ENCODE results near the gene MCCC1. TPM values are rescaled to one million over a fixed set of nuclear protein-coding genes. Genes with fewer than 3 reads are reported as not detected.

The MCCC1 gene
- total RNA-seq, 3 donors from 2014 or later: 42.3 to 70.2 (median 47.6) TPM

DNA sequence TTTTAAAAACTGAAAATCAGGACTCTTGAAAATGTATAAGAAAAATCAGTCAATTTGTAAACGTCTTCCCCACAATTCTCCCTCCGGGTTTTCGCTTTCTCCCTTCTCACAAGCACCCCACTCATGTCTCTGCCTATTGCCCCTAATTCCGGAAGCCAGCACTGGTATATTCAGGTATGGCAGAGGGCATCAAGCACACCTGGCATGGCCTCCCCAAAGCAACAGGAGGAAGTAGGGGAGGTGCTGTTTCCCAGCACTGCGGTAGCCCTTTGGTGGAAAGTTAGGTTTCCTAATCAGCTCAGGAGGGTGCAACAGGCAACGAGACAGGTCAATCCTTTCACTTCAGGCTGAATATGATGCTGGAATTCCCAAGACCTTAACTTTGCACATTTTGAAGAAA lies 33.1 kb upstream of the MCCC1 start:
- DNase-seq (ENCODE audit: low spot score in 2 of 2): no peak
- TF ChIP-seq POLR2A (IDR thresholded peaks at IDR 0.05) (no peak), POLR2AphosphoS5 (IDR thresholded peaks at IDR 0.05) (no peak)
- TF ChIP-seq, protein P1, sequence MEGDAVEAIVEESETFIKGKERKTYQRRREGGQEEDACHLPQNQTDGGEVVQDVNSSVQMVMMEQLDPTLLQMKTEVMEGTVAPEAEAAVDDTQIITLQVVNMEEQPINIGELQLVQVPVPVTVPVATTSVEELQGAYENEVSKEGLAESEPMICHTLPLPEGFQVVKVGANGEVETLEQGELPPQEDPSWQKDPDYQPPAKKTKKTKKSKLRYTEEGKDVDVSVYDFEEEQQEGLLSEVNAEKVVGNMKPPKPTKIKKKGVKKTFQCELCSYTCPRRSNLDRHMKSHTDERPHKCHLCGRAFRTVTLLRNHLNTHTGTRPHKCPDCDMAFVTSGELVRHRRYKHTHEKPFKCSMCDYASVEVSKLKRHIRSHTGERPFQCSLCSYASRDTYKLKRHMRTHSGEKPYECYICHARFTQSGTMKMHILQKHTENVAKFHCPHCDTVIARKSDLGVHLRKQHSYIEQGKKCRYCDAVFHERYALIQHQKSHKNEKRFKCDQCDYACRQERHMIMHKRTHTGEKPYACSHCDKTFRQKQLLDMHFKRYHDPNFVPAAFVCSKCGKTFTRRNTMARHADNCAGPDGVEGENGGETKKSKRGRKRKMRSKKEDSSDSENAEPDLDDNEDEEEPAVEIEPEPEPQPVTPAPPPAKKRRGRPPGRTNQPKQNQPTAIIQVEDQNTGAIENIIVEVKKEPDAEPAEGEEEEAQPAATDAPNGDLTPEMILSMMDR (IDR thresholded peaks at IDR 0.05): no peak
- intact Hi-C loops (cut with DNase I; ENCODE audit: low total_unique reads): no loop called here
- H3K36me3 ChIP-seq: no peaks in the 10 kb centered on the region
- peaks cover 0 to 5% of the 10 kb centered on the region in 2 donors for H3K9me3 ChIP-seq
- no peak overlapping the region for H3K4me3 ChIP-seq
- no peak overlapping the region for H3K27ac ChIP-seq
- peaks cover 0 to 5% of the 10 kb centered on the region in 2 donors for H3K27me3 ChIP-seq
- H3K4me1 ChIP-seq: no peaks in the 10 kb centered on the region

DNA sequence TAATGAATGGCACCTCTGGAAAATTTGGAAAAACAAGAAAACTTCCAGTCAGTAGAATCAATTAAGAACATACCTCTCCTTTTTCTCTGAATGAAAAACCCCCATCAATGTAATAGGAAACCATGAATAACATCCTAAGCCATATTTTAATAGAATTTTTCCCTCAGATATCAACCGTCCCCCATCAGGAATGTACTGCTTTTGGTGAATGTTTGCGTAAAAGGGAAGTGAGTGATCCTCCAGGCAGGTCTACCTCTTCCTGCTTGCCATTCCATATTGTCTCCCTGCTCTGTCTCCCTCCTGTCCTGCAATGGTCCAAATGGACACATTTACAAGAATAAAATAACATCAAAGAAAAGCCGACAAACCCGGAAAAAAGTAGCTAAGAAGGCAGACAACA lies 32.4 kb upstream of the MCCC1 start:
- peaks cover 0 to 5% of the 10 kb centered on the region in 2 donors for H3K9me3 ChIP-seq
- H3K36me3 ChIP-seq: no peaks in the 10 kb centered on the region
- TF ChIP-seq POLR2AphosphoS5 (IDR thresholded peaks at IDR 0.05): no peak
- no peak for TF ChIP-seq POLR2A (IDR thresholded peaks at IDR 0.05)
- TF ChIP-seq, protein P1 (IDR thresholded peaks at IDR 0.05): no peak
- DNase-seq (ENCODE audit: low spot score in 2 of 2): no peak
- H3K27ac ChIP-seq: no peak overlapping the region
- peaks cover 0 to 5% of the 10 kb centered on the region in 2 donors for H3K27me3 ChIP-seq
- intact Hi-C loops (cut with DNase I; ENCODE audit: low total_unique reads): no loop called here
- H3K4me1 ChIP-seq: no peaks in the 10 kb centered on the region
- no peak overlapping the region for H3K4me3 ChIP-seq

DNA sequence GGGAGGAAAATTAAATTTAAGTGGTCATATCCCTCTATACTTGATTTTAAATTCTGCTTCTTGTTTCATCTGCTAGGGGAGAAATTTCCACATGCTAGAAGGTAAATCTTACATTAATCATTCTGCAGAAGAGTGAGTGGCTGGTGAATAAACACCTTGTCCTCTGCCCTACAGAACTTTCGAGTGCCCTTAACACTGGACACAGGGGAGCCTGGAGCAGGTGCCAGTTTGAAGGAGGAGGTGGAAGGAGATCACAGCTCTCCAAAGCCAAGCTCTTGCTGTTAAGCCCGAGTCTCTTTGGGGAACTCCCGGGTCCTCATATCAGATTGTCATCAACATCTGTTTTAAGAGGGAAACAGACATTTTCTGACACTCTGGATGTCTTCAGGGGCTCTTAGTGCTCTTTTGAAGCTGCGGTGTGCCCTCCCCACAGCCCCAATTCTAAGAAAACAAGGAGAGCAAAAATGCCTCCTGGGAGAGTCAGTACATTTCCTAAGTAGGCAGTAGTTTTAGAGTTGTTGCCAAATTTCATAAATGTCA lies 32.0 kb upstream of the MCCC1 start:
- peaks cover 0 to 5% of the 10 kb centered on the region in 2 donors for H3K9me3 ChIP-seq
- no peak overlapping the region for H3K27ac ChIP-seq
- intact Hi-C loops (cut with DNase I; ENCODE audit: low total_unique reads): no loop called here
- TF ChIP-seq POLR2A (IDR thresholded peaks at IDR 0.05) (no peak), POLR2AphosphoS5 (IDR thresholded peaks at IDR 0.05) (no peak)
- TF ChIP-seq, protein P1 (IDR thresholded peaks at IDR 0.05): no peak
- H3K27me3 ChIP-seq: peaks cover 0 to 5% of the 10 kb centered on the region in 2 donors
- no peaks in the 10 kb centered on the region for H3K4me1 ChIP-seq
- no peak overlapping the region for H3K4me3 ChIP-seq
- H3K36me3 ChIP-seq: no peaks in the 10 kb centered on the region
- DNase-seq (ENCODE audit: low spot score in 2 of 2): no peak

DNA sequence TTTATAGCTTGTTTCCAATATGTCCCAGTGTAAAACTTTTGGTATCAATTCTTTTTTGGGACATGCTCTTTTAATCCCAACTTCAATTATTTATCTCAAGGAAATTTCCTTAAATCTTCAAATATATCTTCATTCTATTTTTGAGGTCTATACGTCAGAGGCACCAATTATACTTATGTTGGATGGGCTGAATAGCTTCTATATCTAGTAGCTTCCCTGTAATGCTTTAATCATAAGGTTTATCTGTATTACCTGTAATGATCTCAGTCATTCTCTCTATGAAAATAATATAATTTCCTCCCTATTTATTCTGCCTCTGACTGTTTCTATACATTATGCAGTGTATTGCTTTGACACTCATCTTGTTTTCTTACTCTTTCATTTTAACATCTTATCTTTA lies 29.9 kb upstream of the MCCC1 start:
- intact Hi-C loops (cut with DNase I; ENCODE audit: low total_unique reads): loop anchor here (10.0 kb wide), 1 partner anchor 1246 kb away; the partner anchor contains the start of gene THPO
- Histone ChIP-seq H3K27ac (no peak overlapping the region), H3K4me3 (no peak overlapping the region), H3K4me1 (no peaks in the 10 kb centered on the region), H3K27me3 (peaks cover 0 to 5% of the 10 kb centered on the region in 2 donors), H3K9me3 (peaks cover 0 to 5% of the 10 kb centered on the region in 2 donors), H3K36me3 (no peaks in the 10 kb centered on the region)
- no peak for DNase-seq (ENCODE audit: low spot score in 2 of 2)
- TF ChIP-seq POLR2A (IDR thresholded peaks at IDR 0.05) (no peak), POLR2AphosphoS5 (IDR thresholded peaks at IDR 0.05) (no peak)
- TF ChIP-seq, protein P1 (IDR thresholded peaks at IDR 0.05): no peak

DNA sequence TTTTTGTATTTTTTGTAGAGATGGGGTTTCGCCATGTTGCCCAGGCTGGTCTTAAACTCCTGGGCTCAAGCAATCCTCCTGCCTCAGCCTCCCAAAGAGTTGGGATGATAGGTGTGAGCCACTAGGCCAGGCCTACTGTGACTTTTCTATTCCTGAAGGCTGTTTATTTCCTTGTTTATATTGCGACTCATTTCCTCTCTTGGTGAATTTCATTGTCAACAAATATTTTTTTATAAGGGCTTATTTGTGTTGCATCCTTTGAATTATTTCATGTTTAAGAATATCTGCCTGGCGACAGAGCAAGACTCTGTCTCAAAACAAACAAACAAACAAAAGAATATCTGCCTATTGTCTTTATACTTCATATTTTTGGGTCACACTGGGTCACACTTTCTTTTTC lies 29.4 kb upstream of the MCCC1 start:
- TF ChIP-seq POLR2A (IDR thresholded peaks at IDR 0.05) (no peak), POLR2AphosphoS5 (IDR thresholded peaks at IDR 0.05) (no peak)
- TF ChIP-seq, protein P1 (IDR thresholded peaks at IDR 0.05): no peak
- no peak for DNase-seq (ENCODE audit: low spot score in 2 of 2)
- H3K27ac ChIP-seq: no peak overlapping the region
- no peak overlapping the region for H3K4me3 ChIP-seq
- intact Hi-C loops (cut with DNase I; ENCODE audit: low total_unique reads): loop anchor here (10.0 kb wide), 1 partner anchor 1246 kb away; the partner anchor contains the start of gene THPO
- H3K4me1 ChIP-seq: no peaks in the 10 kb centered on the region
- no peaks in the 10 kb centered on the region for H3K36me3 ChIP-seq
- H3K9me3 ChIP-seq: peaks cover 0 to 5% of the 10 kb centered on the region in 2 donors
- H3K27me3 ChIP-seq: peaks cover 0 to 5% of the 10 kb centered on the region in 2 donors
